ENCODE measurements around the gene TXNDC12. TPM values are rescaled to one million over a fixed set of nuclear protein-coding genes. Genes with fewer than 3 reads are reported as not detected.
"Not testable (repeated sequence)": the region's sequence is repeated elsewhere in the genome, so short reads cannot be mapped to it uniquely, and the experiment has no call there.

Gene TXNDC12
- 10 to 100 TPM in 5 of 6 donors, 1 to 10 TPM in 1; 8.4 to 54.0 (median 26.6) TPM for total RNA-seq

DNA sequence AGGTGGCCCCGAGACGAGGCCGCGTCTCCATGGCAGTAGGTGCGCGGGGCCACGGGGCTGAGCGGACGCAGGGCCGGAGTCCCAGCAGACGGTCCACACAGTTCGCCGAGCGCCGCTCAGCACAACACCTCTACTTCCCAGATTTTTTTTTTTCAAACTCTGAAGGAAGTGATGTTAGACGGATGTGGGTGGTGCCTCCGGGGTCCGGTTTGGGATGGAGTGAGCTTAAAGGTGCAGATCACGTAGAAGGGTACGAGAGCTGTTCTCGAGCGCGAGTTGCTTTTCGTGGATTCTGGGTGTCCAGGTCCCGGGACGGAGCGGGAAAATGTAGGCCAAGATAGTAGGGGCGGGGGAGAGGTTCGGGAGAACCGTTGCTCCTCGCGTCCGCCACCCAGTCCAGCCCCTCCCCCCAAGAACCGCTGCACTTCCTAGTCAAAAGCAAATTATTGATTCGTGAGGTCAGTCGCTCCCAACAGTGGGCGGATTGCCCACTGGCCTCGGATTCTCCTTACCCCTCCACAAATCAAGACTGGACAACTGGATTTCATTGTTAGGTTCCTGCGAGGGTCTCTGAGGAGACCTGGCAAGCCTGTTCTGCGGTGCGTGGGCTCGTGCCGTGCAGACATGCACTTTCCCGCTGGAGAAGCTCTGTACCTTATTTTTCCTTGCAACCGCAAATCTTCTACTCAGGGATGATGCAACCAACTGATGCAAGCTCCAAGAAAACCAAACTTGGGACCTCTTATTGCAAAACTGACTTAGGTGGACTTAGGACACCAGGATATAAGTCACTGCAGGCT is at the start of gene TXNDC12:
TSS of gene TXNDC12 (minus strand) at position 126 of the 800 bp plus-strand sequence. CDS start at position 31, 95 bp downstream.
- WGBS, 2 donors = 0 to 1% methylated on average over 32 to 45 of the region's 45 CpGs
- Histone ChIP-seq H3K27me3 (no peaks in the 10 kb centered on the region), H3K4me1 (peaks cover 28 to 49% (median 35%) of the 10 kb centered on the region in 4 donors)

DNA sequence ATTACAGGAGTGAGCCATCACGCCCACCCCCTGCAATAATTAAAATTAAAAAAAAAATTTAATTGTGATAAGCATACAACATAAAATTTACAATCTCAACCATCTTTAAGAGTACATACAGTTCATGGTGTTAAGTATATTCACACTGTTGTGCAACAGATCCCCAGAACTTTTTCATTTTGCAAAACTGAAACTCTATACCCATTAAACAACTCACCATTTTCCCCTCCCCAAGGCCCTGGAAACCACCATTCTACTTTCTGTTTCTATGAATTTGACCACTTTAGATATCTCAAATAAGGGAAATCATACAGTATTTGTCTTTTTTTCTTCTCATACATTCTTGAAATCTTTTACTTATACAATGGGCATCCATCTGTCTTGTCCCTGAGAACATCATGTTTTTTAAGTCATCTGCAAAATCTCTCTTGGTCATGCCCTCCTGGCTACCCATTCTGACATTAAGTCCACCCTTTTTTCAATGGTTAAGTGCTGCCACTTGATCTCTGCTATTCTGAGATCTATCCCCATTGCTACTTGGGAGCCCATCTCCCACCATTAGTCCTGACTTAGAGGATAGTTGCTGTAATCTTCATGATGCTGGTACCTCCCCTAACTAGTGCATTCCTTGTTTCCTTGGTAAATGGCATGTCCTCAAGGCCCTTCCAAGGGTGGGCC is 47.5 kb upstream of the TXNDC12 start:
- Histone ChIP-seq H3K4me3 (no peak overlapping the region), H3K27me3 (peaks cover 0 to 2% (median 0%) of the 10 kb centered on the region in 4 donors), H3K9me3 (no peaks in the 10 kb centered on the region), H3K4me1 (no peaks in the 10 kb centered on the region), H3K36me3 (no peaks in the 10 kb centered on the region), H3K27ac (no peak overlapping the region)
- WGBS, 2 donors = 96 to 100% methylated on average over 1 of the region's 1 CpG
- no peak for TF ChIP-seq EP300 (IDR thresholded peaks at IDR 0.05)
- ATAC-seq (ENCODE audit: low FRiP score in 2 of 2) = no peak
- DNase-seq = no peak

More for the DNA sequence above, at the start of gene TXNDC12:
- H3K36me3 ChIP-seq = peaks cover 0 to 17% (median 4%) of the 10 kb centered on the region in 4 donors
- H3K27ac ChIP-seq = peak within 1 kb of the TSS; percentile 92 to 95 (median 94)
- H3K4me3 ChIP-seq = peak within 1 kb of the TSS; percentile 73 to 90 (median 82)
- TF ChIP-seq, protein P1, sequence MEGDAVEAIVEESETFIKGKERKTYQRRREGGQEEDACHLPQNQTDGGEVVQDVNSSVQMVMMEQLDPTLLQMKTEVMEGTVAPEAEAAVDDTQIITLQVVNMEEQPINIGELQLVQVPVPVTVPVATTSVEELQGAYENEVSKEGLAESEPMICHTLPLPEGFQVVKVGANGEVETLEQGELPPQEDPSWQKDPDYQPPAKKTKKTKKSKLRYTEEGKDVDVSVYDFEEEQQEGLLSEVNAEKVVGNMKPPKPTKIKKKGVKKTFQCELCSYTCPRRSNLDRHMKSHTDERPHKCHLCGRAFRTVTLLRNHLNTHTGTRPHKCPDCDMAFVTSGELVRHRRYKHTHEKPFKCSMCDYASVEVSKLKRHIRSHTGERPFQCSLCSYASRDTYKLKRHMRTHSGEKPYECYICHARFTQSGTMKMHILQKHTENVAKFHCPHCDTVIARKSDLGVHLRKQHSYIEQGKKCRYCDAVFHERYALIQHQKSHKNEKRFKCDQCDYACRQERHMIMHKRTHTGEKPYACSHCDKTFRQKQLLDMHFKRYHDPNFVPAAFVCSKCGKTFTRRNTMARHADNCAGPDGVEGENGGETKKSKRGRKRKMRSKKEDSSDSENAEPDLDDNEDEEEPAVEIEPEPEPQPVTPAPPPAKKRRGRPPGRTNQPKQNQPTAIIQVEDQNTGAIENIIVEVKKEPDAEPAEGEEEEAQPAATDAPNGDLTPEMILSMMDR (IDR thresholded peaks at IDR 0.05) = no peak
- TF ChIP-seq POLR2A (IDR thresholded peaks at IDR 0.05) (peak in 2 of 4 donors; percentile 82 to 89), POLR2AphosphoS5 (IDR thresholded peaks at IDR 0.05) (peak; percentile 35 to 87), EP300 (IDR thresholded peaks at IDR 0.05) (no peak)
- DNase-seq = peak; percentile 89 to 91
- ATAC-seq (ENCODE audit: low FRiP score in 2 of 2) = peak; percentile 93 to 95
- H3K9me3 ChIP-seq = no peaks in the 10 kb centered on the region

DNA sequence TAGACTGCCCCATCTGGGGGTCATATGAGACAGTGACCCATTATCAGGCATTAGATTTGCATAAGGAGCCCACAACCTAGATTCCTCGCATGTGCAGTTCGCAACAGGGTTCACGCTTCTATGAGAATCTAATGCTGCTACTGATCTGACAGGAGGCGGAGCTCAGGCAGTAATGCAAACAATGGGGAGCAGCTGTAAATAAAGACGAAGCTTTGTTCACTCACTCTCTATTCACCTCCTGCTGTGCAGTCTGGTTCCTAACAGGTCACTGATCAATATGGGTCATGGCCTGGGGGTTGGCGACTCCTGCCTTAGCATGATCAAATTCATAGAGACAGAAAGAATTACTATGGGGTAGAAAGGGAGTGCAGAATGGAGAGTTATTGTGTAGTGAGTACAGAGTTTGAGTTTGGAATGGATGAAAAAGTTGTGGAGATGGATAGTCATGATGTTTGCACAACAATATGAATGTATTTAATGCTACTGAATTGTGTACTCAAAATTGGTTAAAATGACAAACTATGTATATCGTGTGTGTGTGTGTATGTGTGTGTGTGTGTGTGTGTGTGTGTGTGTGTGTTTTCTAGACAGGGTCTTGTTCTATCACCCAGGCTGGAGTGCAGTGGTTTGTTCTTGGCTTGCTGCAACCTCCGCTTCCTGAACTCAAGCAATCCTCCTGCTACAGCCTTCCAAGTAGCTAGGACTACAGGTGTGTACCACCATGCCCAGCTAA is 43.3 kb upstream of the TXNDC12 start:
- Histone ChIP-seq H3K27me3 (peaks cover 0 to 2% (median 0%) of the 10 kb centered on the region in 4 donors), H3K27ac (no peak overlapping the region), H3K9me3 (no peaks in the 10 kb centered on the region), H3K36me3 (no peaks in the 10 kb centered on the region), H3K4me1 (no peaks in the 10 kb centered on the region), H3K4me3 (no peak overlapping the region)
- 55 to 62% methylated on average over 8 of the region's 8 CpGs for WGBS, 2 donors
- DNase-seq (no peak), ATAC-seq (ENCODE audit: low FRiP score in 2 of 2) (no peak)
- no peak for TF ChIP-seq EP300 (IDR thresholded peaks at IDR 0.05)
- TF ChIP-seq, protein P1 (IDR thresholded peaks at IDR 0.05) = no peak
- TF ChIP-seq POLR2AphosphoS5 (IDR thresholded peaks at IDR 0.05) = no peak
- no peak for TF ChIP-seq POLR2A (IDR thresholded peaks at IDR 0.05)

DNA sequence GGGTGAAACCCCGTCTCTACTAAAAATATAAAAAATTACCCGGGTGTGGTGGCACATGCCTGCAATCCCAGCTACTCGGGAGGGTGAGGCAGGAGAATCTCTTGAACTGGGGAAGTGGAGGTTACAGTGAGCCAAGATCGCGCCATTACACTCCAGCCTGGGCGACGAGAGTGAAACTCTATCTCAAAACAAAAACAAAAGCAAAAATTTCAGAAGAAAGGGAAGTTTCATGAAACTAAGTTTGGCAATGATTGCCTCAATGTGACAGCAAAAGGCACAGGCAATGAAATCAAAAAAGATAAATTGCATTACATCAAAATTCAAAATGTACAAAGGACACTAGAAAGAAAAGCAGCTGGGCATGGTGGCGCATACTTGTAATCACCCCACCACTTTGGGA is 41.2 kb upstream of the TXNDC12 start:
- H3K27ac ChIP-seq = no peak overlapping the region
- no peak for DNase-seq
- H3K4me3 ChIP-seq = no peak overlapping the region
- H3K36me3 ChIP-seq = peaks cover 0 to 7% (median 3%) of the 10 kb centered on the region in 4 donors
- H3K27me3 ChIP-seq = no peaks in the 10 kb centered on the region
- H3K4me1 ChIP-seq = no peaks in the 10 kb centered on the region
- TF ChIP-seq EP300 (IDR thresholded peaks at IDR 0.05) (no peak), POLR2AphosphoS5 (IDR thresholded peaks at IDR 0.05) (no peak), POLR2A (IDR thresholded peaks at IDR 0.05) (no peak)
- TF ChIP-seq, protein P1 (IDR thresholded peaks at IDR 0.05) = no peak
- ATAC-seq (ENCODE audit: low FRiP score in 2 of 2) = no peak
- no peaks in the 10 kb centered on the region for H3K9me3 ChIP-seq
- WGBS, 2 donors = 61 to 69% methylated on average over 8 of the region's 8 CpGs

DNA sequence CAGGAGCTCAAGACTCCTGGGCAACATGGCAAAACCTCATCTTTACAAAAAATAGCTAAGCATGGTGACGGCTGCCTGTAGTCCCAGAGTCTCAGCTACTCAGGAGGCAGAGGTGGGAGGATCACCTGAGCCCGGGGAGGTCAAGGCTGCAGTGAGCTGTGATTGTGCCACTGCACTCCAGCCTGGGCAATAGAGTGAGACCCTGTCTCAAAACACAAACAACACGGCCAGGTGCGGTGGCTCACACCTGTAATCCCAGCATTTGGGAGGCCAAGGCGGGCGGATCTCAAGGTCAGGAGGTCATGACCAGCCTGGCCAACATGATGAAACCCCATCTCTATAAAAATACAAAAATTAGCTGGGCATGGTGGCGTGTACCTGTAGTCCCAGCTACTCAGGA is 39.3 kb upstream of the TXNDC12 start:
- H3K27me3 ChIP-seq, H3K4me3 ChIP-seq: not testable (repeated sequence)
- 89 to 91% methylated on average over 7 of the region's 7 CpGs for WGBS, 2 donors

DNA sequence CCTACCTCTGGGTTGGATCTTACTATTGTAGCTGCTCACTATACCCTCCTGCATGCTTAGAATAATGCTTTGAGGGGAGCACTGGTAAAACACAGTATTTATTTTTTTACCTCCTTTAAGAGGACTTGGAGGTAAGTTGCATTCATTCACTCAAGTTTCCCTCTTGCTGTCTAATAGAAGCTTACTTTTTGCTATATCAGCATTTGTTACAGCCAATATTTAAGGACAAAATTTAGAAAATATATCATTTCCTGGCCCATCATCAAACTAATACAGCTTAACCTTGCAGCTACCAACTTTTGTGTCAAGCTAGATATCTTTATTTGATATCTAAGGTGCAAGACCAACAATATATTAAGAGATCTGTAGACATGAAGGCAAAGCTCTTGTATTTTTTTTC is 32.9 kb upstream of the TXNDC12 start:
- H3K27ac ChIP-seq; H3K9me3 ChIP-seq; H3K4me1 ChIP-seq; H3K4me3 ChIP-seq; ATAC-seq (ENCODE audit: low FRiP score in 2 of 2); H3K27me3 ChIP-seq; DNase-seq: not testable (repeated sequence)
- H3K36me3 ChIP-seq = peaks cover 0 to 61% (median 11%) of the 10 kb centered on the region in 4 donors

More for the DNA sequence above, 39.3 kb upstream of the TXNDC12 start:
- ATAC-seq (ENCODE audit: low FRiP score in 2 of 2); DNase-seq; H3K9me3 ChIP-seq; H3K4me1 ChIP-seq; H3K27ac ChIP-seq: not testable (repeated sequence)
- H3K36me3 ChIP-seq = peaks cover 0 to 15% (median 4%) of the 10 kb centered on the region in 4 donors
